Neural cell (in vitro differentiated cells): Measurements from ENCODE around the gene ITGA8.

Experiments used
- CTCF ChIP-seq: fragments of 450-650 bp; IDR thresholded peaks from 2 replicates; pipeline ENCODE4 v1.5.1; 2014; ENCODE audit warnings: antibody characterized with exemption, mild to moderate bottlenecking, moderate library complexity; ENCODE audit not compliant: poor library complexity, severe bottlenecking
- EP300 ChIP-seq: fragments of 450-650 bp; conservative IDR thresholded peaks from 2 replicates; pipeline ENCODE4 v1.6.1; 2014; ENCODE audit warnings: antibody characterized with exemption, mild to moderate bottlenecking, moderate library complexity; ENCODE audit not compliant: poor library complexity, severe bottlenecking
- EZH2 ChIP-seq: fragments of 200-600, 300-800 bp; shearing (Covaris generic), sonication (generic); IDR thresholded peaks from 2 replicates; pipeline ENCODE4 v1.6.1; 2014; ENCODE audit warnings: antibody characterized with exemption, low read length, borderline replicate concordance, mild to moderate bottlenecking; ENCODE audit not compliant: insufficient read depth, poor library complexity, severe bottlenecking
- MXI1 ChIP-seq: fragments of 450-650 bp; conservative IDR thresholded peaks from 2 replicates; pipeline ENCODE4 v1.6.1; 2014; ENCODE audit warnings: antibody characterized with exemption, mild to moderate bottlenecking; ENCODE audit not compliant: poor library complexity, severe bottlenecking
- POLR2AphosphoS5 ChIP-seq: IDR thresholded peaks from 2 replicates; pipeline ENCODE4 v1.6.1; 2012
- RAD21 ChIP-seq: fragments of 450-650 bp; conservative IDR thresholded peaks from 2 replicates; pipeline ENCODE4 v1.6.1; 2014; ENCODE audit warnings: antibody characterized with exemption, mild to moderate bottlenecking, moderate library complexity
- REST ChIP-seq: IDR thresholded peaks from 2 replicates; pipeline ENCODE4 v1.6.1; 2012; ENCODE audit warnings: borderline replicate concordance
- SMC3 ChIP-seq: fragments of 450-650 bp; conservative IDR thresholded peaks from 2 replicates; pipeline ENCODE4 v1.6.1; 2014; ENCODE audit warnings: antibody characterized with exemption, mild to moderate bottlenecking, moderate library complexity; ENCODE audit not compliant: poor library complexity
- TAF1 ChIP-seq: IDR thresholded peaks from 2 replicates; pipeline ENCODE4 v1.6.1; 2012; ENCODE audit warnings: low read depth

GRCh38 chr10:15725603-15726002 is 5.9 kb upstream of the ITGA8 start:
- TF ChIP-seq CTCF (peak; percentile 78), POLR2AphosphoS5 (no peak), EZH2 (no peak), RAD21 (peak; percentile 82), TAF1 (no peak), EP300 (no peak), MXI1 (no peak), REST (no peak), SMC3 (peak; percentile 83)
